ENCODE measurements around the gene C13orf46. TPM values are rescaled to one million over a fixed set of nuclear protein-coding genes. Genes with fewer than 3 reads are reported as not detected.

Gene C13orf46
- total and polyA plus RNA-seq, 2 of the 8 experiments (the other 6 are each of a cell fraction or from before 2014, with no cell fraction given), result 0.23 to 0.28 TPM

- Histone ChIP-seq H4K5ac (ENCODE audit: insufficient read length, low read depth, low read length) (no peak overlapping the region), H2BK5ac (ENCODE audit: low read depth, low read length) (no peak overlapping the region), H2AK5ac (ENCODE audit: low read depth, low read length) (no peak overlapping the region), H3K79me1 (ENCODE audit: low read depth, low read length) (no peaks in the 10 kb centered on the region), H3K23me2 (ENCODE audit: low read depth, low read length) (peaks cover 5% of the 10 kb centered on the region; the same call in 1 of the 2 replicates), H3K36me3 (ENCODE audit: control insufficient read depth in 2 of 4, insufficient read depth in 4 of 4, low read length in 3 of 4) (no peaks in the 10 kb centered on the region), H3K4me3 (ENCODE audit: extremely low read depth in 1 of 4, insufficient read depth in 2 of 4, low read depth in 3 of 4, low read length in 4 of 4) (no peak overlapping the region), H3K23ac (ENCODE audit: insufficient read length) (no peak overlapping the region), H4K8ac (ENCODE audit: extremely low read depth, insufficient read depth, low read length) (no peak overlapping the region), H2BK12ac (ENCODE audit: low read depth, low read length) (no peak overlapping the region), H3K4me1 (replicated peaks in 1 of 4; ENCODE audit: control insufficient read depth in 3 of 4, insufficient read depth in 4 of 4, low read length in 3 of 4) (no peaks in the 10 kb centered on the region), H3K9ac (replicated peaks in 1 of 4; ENCODE audit: extremely low read depth in 1 of 4, low read depth in 3 of 4, low read length in 3 of 4) (no peak overlapping the region), H3K14ac (ENCODE audit: insufficient read length) (no peak overlapping the region), H3K27ac (ENCODE audit: low read depth, low read length) (no peak overlapping the region), H2AFZ (ENCODE audit: low read length) (no peak overlapping the region), H3K79me2 (ENCODE audit: control insufficient read depth in 1 of 2, insufficient read depth in 2 of 2, low read length in 2 of 2) (no peaks in the 10 kb centered on the region), H3K4me2 (ENCODE audit: insufficient read depth in 1 of 2, low read depth in 2 of 2, low read length in 2 of 2) (no peak overlapping the region), H3K56ac (replicated peaks; ENCODE audit: insufficient read length, low read depth, low read length) (no peak overlapping the region), H2BK120ac (replicated peaks; ENCODE audit: low read depth, low read length) (no peak overlapping the region), H2BK20ac (ENCODE audit: low read length) (no peak overlapping the region), H4K91ac (replicated peaks; ENCODE audit: insufficient read length, low read length) (no peak overlapping the region), H3K4ac (replicated peaks; ENCODE audit: insufficient read length, low read depth, low read length) (no peak overlapping the region), H3K9me3 (ENCODE audit: insufficient read depth in 2 of 2, low read depth in 1 of 2, low read length in 1 of 2) (no peaks in the 10 kb centered on the region), H3K27me3 (replicated peaks in 1 of 4; ENCODE audit: control insufficient read depth in 3 of 4, extremely low read depth in 1 of 4, insufficient read depth in 3 of 4, low read length in 3 of 4) (no peaks in the 10 kb centered on the region), H3K18ac (ENCODE audit: extremely low read depth, low read length) (no peak overlapping the region), H2BK15ac (ENCODE audit: low read length) (no peak overlapping the region), H4K20me1 (replicated peaks in 1 of 2; ENCODE audit: control insufficient read depth in 1 of 2, insufficient read depth in 2 of 2, low read length in 2 of 2) (peaks cover 0 to 4% of the 10 kb centered on the region in 2 experiments)
- ChIA-PET POLR2A (ENCODE audit: partially characterized antibody) (no interaction called here), CTCF (ENCODE audit: partially characterized antibody) (interaction anchor here (1.1 kb wide), 1 partner anchor 215 kb away, joined by 3 read pairs; no protein-coding TSS in a partner anchor)
- TF ChIP-seq CBX8 (IDR thresholded peaks at IDR 0.05; ENCODE audit: borderline replicate concordance, low read depth, low read length) (no peak), TCF12 (IDR thresholded peaks at IDR 0.05; ENCODE audit: low read depth, low read length) (no peak), JUN (IDR thresholded peaks at IDR 0.05; ENCODE audit: low read depth, low read length) (no peak), SRF (IDR thresholded peaks at IDR 0.05; ENCODE audit: low read depth, low read length) (no peak), JUND (IDR thresholded peaks at IDR 0.05; ENCODE audit: low read length) (no peak), POU5F1 (IDR thresholded peaks at IDR 0.05; ENCODE audit: low read depth, low read length) (no peak), TAF1 (IDR thresholded peaks at IDR 0.05; ENCODE audit: low read depth, low read length) (no peak), SP2 (IDR thresholded peaks at IDR 0.05; ENCODE audit: low read length) (no peak), KDM5A (IDR thresholded peaks at IDR 0.05; ENCODE audit: low read length) (no peak), SIN3A (conservative IDR thresholded peaks at IDR 0.05 in 1 of 2, IDR thresholded peaks at IDR 0.05 in 1 of 2; ENCODE audit: low read depth in 1 of 2, low read length in 2 of 2) (no peak), TAF7 (optimal IDR thresholded peaks at IDR 0.05; ENCODE audit: borderline replicate concordance, low read depth, low read length) (no peak), POLR2AphosphoS5 (IDR thresholded peaks at IDR 0.05; ENCODE audit: low read depth, low read length) (no peak), BRCA1 (IDR thresholded peaks at IDR 0.05; ENCODE audit: low read depth, low read length) (no peak), E2F6 (IDR thresholded peaks at IDR 0.05) (no peak), RXRA (IDR thresholded peaks at IDR 0.05; ENCODE audit: insufficient read depth, low read depth, low read length) (no peak)
- no peak for FAIRE-seq
- DNase-seq (ENCODE audit: low read depth in 1 of 2, low spot score in 2 of 2), result no peak
- 90 to 100% methylated on average over 2 to 18 of the region's 21 CpGs for WGBS, 2 experiments (ENCODE audit: extremely low coverage in 1 of 2, insufficient coverage in 1 of 2, insufficient read length in 1 of 2, insufficient replicate concordance in 2 of 2, low coverage in 1 of 2, low lambda C conversion rate in 2 of 2, missing lambda C conversion rate in 1 of 2)
Measured at GRCh38 chr13:114012921-114013320, 39.0 kb upstream of the C13orf46 start.

Data from H1 (cell line).